ENCODE data around the gene MRC1.

The MRC1 gene

DNA sequence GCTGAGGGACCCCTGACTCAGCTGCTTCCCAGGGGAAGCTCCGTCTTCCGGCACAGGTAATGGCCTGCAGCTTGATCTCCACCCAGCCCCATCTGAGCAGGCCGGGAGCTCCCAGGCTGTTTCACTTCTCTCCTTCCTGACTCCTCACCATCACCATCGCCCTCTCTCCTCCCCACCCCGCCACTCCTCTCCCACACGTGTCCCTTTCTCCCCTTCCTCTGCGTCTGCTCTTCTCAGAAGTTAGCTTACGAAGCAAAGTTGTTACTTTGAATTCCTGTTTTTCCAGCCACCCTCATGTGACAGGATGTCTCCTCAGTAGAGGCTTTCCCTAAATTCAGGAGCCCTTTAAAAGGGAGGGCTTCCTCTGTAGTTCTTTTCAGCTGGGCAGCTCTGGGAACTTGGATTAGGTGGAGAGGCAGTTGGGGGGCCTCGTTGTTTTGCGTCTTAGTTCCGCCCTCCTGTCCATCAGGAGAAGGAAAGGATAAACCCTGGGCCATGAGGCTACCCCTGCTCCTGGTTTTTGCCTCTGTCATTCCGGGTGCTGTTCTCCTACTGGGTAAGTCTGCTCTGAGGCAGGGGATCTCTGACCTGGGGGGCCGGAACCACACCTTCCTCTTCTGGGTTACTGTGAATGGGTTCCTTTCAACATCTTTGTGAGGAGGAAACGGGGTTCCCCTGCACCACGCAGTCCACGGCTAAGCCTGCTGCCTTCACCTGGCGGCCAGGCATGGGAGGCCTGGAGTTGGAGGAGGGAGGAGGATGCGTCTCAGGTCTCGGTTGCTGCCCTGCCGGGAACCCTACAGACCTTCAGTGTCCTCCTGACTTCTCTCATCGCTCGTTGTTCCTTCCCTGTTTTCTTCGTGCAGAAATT lies at the start of gene MRC1:
MRC1 (plus strand) TSS at position 378 of the 871 bp plus-strand sequence; CDS start at position 496, 118 bp downstream.
- DNase-seq, result peak in 1 of 42 donors; percentile 21
- intact Hi-C loops (cut with DNase I), result no loop called here

DNA sequence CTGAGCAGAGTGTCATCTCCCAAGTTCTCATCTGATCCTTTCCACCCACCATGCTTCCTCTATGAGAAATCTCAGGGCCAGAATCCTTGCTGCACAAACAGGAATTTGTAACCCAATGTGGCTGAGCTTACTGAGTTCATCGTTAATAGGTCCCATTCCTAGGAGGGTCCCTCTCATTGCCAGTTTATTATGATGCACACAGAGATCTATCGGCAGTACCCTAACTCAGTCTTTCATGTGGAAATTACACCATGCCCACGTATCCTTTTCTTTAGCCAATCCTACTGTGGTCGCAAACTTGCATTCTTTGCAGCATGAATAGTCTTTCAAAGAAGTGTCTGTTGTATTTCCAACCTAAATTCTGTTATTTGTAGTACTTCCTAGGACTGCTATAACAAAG lies 45.0 kb upstream of the MRC1 start:
- intact Hi-C loops (cut with DNase I), result no loop called here

DNA sequence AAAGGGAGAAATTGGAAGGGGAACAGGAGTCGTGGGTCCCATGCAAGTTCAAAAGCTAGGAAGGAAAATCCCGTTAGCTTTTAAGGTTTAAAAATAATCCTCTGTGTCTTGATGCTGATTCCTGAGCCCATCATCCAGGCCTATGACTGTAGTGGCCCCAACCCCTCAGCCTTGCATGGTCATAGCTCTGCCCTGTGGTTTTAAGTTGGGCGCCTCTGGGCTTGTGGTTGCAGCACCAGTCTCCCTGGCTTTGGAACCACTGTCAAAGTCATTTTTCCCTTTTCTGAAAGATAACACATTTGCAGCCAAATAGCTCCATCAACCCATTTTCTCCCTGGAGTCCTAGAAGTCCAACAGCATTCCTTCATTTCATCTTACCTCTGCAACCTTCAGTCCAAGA lies 43.5 kb upstream of the MRC1 start:
- DNase-seq, result no peak
- intact Hi-C loops (cut with DNase I), result no loop called here

More for the DNA sequence above, 45.0 kb upstream of the MRC1 start:
- DNase-seq, result no peak

DNA sequence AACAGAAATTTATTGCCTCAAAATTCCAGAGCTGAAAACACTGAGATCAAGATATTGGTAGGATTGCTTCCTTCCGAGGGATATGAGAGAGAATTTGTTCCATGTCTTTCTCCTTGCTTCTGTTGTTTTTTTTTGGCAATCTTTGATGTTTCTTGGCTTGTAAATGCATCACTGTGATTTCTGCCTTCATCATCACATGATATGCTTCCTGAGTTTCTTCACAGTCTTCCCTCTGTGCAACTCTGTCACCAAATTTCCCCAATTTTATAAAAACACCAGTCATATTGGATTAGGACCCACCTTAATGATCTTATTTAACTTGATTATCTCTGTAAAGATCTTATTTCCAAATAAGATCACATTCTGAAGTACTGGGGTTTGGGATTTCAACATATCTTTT lies 42.4 kb upstream of the MRC1 start:
- intact Hi-C loops (cut with DNase I), result no loop called here
- no peak for DNase-seq

DNA sequence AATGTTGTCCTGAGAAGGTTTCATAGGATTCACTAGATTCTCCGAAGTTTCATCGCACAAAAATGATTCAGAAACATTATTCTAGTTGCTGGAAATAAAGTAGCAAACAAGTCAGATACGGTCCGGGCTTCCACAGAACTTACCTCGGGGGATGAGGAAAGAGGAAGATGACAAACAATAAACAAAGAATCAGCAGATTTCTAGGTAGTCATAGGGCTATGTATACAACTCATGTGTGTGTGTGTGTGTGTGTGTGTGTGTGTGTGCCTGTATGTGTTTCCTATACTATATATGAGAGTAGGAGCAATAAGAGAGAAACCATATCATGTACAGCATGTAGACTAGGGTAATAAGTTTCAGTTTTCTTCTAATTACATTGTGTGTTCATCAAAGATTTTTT lies 40.7 kb upstream of the MRC1 start:
- intact Hi-C loops (cut with DNase I), result no loop called here

GRCh38 chr10:17768957-17769356 lies 40.2 kb upstream of the MRC1 start:
- intact Hi-C loops (cut with DNase I), result no loop called here
- no peak for DNase-seq

More for the DNA sequence above, 40.7 kb upstream of the MRC1 start:
- DNase-seq, result no peak

DNA sequence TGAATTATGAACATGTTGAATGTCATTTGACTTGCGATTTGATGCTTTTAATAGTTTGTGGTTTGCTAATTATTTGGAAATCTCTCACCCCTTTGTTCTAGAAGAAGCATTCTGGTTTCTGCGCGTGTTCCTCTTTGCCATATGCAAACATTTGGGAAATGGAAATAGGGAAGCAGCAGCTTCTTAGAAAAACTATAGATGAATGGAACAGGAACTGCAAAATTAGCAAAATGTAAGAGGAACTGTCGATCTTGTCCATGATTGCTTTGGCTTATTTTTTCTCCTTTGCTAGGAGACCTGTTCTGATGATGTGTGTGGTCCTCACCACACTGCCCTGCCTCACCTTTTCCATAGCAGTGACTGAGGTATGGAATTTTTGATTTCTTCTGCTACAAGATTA lies 38.1 kb upstream of the MRC1 start:
- DNase-seq, result no peak

DNA sequence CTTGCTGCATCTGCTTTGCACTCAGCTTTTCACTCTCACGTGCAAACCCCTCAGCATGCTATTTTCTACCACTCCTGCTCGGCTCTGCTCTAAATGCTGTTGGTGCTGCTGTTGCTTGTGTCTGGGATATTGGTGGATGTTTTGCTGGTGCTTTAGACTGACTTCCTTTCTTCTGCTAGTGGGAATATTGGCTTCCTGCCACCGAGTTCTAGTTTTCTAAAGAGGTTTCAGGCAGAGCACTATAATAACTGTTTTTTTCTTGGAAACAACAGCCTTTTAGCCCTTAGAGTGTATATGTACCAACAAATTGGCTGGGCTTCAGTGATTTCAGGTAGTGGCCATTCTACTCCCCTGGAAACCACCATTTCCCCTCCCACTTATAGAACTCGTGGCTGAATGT lies 29.4 kb upstream of the MRC1 start:
- no peak for DNase-seq
- intact Hi-C loops (cut with DNase I), result no loop called here

More for the DNA sequence above, 38.1 kb upstream of the MRC1 start:
- intact Hi-C loops (cut with DNase I), result no loop called here

DNA sequence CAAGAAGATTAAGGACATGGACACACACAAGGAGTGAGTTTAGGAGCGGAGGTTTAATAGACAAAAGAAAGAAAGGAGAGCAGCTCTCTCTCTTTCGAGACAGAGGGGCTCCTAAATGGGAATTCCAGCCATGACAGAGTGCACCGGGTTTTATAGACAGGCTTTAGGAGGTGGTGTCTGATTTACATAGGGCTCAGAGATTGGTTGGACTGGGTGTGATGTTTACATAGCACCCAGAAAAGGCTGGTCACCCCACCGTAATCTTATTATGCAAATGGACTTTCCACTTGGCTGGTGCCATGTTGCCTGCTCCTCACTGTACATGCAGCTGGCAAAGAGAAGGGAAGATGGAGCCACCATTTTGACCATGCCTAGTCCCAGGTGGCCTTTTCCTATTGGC lies 28.4 kb upstream of the MRC1 start:
- DNase-seq, result no peak
- intact Hi-C loops (cut with DNase I), result no loop called here

DNA sequence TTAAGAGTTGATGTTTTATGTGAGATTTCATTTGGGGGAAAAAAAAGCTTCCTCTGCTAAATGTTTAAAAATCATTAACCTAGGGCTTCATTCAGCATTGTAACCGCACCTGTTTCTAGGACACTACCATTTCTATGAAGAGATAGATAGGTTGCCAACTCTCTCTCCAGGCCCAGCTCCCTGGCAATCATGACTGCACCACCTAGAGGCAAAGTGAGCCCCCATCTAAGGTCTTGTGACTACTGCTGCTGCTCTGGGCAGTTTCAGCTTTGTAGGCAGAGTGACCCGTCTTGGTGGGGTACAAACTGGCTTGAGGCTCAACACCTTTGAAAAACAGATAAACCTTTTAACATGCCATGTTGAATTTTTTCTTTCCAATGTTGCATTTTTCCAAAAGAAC lies 27.3 kb upstream of the MRC1 start:
- DNase-seq, result no peak
- intact Hi-C loops (cut with DNase I), result no loop called here

DNA sequence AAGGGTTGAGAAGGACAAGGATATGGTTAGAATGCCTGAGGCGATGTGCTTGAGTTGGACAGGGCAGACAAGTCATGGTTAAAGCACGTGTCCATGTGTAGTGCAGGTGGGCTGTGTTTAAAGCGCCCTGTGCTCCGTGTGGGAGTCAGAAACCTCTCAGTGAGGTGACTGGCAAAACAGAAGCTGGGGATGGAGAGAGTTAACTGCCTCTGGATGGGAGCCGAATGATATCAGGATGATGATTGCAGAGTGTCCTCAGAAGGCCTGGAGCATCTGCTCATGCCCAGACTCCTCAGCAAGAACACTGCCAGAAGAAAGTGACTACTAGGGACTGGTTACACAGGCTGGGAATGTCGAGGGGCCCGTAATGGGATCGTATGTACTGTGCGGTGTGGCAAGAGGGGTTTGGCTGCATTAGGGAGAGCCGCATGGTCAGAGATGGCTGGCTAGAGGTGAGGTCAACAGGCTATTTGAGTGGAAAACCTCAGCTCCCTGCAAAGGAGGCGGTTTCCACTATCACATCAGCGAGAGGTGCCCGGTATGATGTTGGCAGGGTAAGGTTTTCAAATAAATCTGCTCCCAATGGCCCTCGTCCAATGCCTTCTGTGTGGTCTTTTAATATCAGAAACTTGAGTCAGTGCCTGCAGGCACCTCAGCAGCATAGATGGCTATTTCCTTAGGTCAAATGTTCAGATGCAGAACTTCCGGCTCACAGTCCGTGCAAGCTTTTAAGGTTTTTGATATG lies 26.1 kb upstream of the MRC1 start:
- intact Hi-C loops (cut with DNase I), result no loop called here
- DNase-seq, result no peak

- DNase-seq, result no peak
- intact Hi-C loops (cut with DNase I), result no loop called here
Observed at GRCh38 chr10:17783751-17784150, 25.4 kb upstream of the MRC1 start.

DNA sequence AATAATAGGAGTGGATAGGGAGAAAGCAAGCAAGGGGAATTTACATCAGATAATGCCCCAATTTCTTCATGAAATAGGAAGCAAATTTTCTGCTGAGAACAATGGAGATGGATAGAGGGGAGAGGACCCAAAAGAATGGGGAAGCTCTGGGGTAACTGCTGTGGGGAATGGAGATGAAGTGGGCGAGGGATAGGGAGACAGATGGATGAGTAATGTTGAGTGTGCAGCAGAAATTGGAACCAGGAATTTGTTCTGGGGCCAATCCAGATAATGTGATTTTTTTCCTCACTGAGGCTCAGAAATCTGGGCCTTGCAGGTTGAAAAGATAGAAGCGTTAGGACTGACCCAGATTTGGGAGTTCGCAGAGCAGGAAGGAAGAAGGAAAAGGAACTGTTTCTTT lies 24.5 kb upstream of the MRC1 start:
- peak in 1 of 42 donors; percentile 13 for DNase-seq
- intact Hi-C loops (cut with DNase I), result no loop called here

- peak in 1 of 42 donors; percentile 31 for DNase-seq
- intact Hi-C loops (cut with DNase I), result no loop called here
Observed at GRCh38 chr10:17785276-17785930, 23.7 kb upstream of the MRC1 start.

GRCh38 chr10:17787087-17787961 lies 21.8 kb upstream of the MRC1 start:
- intact Hi-C loops (cut with DNase I), result no loop called here
- peak in 8 of 42 donors; percentile 14 to 69 (median 34) for DNase-seq

DNA sequence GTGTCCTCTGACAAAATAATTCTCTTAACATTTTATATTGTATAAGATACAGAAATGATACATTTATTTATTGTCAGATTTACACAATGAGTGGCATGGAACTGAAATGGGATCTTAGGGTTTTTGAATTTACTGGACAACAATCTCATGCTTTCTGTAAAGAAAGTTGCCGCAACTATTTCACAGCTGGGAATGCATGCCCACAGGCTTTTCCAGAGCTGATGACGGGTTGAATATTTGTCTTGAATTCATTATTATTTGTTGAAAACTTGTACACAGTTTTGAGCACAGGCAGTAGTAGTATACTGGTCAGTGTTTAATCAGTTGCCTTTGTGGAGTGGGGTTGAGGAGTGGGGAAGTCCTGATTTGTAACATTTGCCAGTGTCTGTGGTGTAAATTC lies 20.5 kb upstream of the MRC1 start:
- no peak for DNase-seq
- intact Hi-C loops (cut with DNase I), result no loop called here

DNA sequence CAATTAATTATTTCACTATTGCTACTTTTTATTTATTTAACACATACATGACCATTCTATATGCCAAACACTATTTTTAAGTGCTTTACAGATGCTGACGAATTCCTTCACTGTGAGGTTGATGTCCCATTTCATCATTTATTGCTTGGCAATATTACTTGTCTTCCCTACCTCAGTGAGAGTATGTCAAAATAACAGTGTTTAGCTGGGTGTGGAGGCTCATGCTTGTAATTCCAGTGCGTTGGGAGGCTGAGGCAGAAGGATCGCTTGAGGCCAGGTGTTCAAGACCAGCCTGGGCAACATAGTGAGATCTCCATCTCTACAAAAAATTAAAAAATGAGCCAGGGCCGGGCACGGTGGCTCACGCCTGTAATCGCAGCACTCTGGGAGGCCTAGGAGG lies 19.8 kb upstream of the MRC1 start:
- no peak for DNase-seq
- intact Hi-C loops (cut with DNase I), result no loop called here

GRCh38 chr10:17790651-17791050 lies 18.5 kb upstream of the MRC1 start:
- intact Hi-C loops (cut with DNase I), result no loop called here
- no peak for DNase-seq

DNA sequence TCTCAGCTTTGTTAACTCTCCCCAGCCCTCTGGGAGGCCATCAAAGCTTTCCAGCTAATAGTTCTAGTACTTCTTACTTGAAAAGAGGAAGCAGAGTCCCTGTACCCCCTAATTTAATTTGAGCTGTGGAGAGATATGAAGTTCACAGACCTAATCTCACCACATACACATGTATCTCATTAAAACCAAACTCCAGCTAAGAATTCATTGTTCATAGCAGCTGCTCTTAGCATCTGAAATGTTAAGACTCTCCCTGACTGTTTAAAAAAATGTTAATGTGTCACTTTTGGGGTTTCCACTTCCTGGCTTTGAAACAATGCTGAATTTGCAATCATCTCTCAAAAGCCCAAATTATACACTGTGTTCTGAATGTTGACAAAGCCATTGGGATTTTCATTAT lies 16.2 kb upstream of the MRC1 start:
- intact Hi-C loops (cut with DNase I), result no loop called here
- DNase-seq, result no peak
